PC-9 (cell line): ENCODE data around the gene TMEM43.

Source experiments
- EZH2 ChIP-seq: fragments of 200-600 bp; sonication (generic); IDR thresholded peaks from 2 replicates; pipeline ENCODE4 v1.8.0; 2017; ENCODE audit warnings: antibody characterized with exemption, low read depth
- TF ChIP-seq, protein P1 (sequence below): fragments of 200-600 bp; sonication (generic); conservative IDR thresholded peaks from 2 replicates; pipeline ENCODE4 v1.6.1; 2017; ENCODE audit warnings: mixed run types, antibody characterized with exemption, mild to moderate bottlenecking, moderate library complexity

DNA sequence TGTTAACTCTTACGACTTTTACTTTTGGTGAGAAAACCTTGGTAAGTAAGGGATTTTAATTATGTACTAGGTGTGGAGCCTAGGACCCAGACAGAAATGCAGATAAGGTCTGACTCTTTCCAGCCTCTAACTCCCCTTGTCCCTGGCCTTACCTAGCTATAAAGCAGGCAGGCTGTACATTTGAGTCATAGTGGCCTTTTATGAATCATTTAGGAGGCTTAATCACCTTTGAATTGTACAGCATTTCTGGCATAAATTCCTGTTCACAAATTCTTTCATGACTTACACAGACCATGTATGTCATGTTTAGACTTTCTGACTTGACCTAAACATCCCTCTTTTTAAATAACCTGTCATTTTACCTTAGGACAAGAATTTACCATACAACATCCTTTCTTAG lies 47.5 kb upstream of the TMEM43 start:
- TF ChIP-seq, protein P1, sequence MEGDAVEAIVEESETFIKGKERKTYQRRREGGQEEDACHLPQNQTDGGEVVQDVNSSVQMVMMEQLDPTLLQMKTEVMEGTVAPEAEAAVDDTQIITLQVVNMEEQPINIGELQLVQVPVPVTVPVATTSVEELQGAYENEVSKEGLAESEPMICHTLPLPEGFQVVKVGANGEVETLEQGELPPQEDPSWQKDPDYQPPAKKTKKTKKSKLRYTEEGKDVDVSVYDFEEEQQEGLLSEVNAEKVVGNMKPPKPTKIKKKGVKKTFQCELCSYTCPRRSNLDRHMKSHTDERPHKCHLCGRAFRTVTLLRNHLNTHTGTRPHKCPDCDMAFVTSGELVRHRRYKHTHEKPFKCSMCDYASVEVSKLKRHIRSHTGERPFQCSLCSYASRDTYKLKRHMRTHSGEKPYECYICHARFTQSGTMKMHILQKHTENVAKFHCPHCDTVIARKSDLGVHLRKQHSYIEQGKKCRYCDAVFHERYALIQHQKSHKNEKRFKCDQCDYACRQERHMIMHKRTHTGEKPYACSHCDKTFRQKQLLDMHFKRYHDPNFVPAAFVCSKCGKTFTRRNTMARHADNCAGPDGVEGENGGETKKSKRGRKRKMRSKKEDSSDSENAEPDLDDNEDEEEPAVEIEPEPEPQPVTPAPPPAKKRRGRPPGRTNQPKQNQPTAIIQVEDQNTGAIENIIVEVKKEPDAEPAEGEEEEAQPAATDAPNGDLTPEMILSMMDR: no peak
- TF ChIP-seq EZH2: no peak
